ENCODE measurements around the gene CLIP2. TPM values are rescaled to one million over a fixed set of nuclear protein-coding genes. Genes with fewer than 3 reads are reported as not detected.

Gene CLIP2
- total RNA-seq (2021) (28.9 and 33.3 TPM in 2 replicates), Bru-seq, nascent RNA (percentile 55 among the genes with signal in this experiment), BruChase-seq, experiment 1, labeled RNA remaining after a 2-hour chase (percentile 55 among the genes with signal in this experiment), BruChase-seq, experiment 2, labeled RNA remaining after a 6-hour chase (percentile 68 among the genes with signal in this experiment)
- long read RNA-seq, full-length matches to known transcripts: 11 of 31 reads
- long read RNA-seq, partial matches to known transcripts: 8 of 31 reads
- long read RNA-seq, other reads (novel, unspliced or antisense): 12 of 31 reads

DNA sequence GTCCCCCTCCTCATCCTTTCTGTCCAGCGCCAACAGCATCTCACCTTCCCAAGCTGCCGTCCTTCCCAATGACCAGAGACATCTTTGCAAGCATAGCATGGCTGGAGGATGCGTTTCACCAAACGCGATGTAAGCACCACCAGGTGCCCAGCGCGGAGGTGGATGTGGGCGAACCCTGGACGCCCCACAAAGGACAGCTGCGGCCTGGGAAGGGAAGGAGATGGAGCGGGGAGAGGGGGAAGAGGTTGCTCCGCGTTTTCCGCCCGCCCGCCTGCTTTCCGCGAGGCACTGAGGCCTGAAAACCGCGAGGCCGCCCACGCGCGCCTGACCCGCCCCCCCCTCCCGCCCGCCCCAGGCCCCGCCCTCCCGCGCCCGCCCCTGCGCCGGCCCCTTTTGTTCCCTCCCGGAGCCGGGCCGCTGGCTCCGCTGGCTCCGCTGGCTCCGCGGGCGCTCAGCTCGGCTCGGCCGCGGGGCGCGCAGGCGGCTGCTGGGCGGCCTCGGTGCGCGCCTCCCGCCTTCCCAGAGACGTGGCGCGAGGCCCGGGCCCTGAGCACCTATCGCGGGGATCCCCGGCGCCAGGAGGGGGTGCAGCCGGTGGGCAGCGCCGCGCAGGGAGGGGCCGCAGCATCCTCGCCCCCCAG, at the start of gene CLIP2:
Gene CLIP2, plus strand, starts transcription at position 390 of the 641 bp plus-strand sequence. CDS start 28,140 bp downstream, outside the sequence.
- peak; percentile 89 for DNase-seq (ENCODE audit: low spot score)
- BruUV-seq (replicated peaks): no TSS peak
- H3K4me3 ChIP-seq (ENCODE audit: low read depth, low read length, poor library complexity, severe bottlenecking): peak within 1 kb of the TSS; percentile 94
- TF ChIP-seq, protein P1, sequence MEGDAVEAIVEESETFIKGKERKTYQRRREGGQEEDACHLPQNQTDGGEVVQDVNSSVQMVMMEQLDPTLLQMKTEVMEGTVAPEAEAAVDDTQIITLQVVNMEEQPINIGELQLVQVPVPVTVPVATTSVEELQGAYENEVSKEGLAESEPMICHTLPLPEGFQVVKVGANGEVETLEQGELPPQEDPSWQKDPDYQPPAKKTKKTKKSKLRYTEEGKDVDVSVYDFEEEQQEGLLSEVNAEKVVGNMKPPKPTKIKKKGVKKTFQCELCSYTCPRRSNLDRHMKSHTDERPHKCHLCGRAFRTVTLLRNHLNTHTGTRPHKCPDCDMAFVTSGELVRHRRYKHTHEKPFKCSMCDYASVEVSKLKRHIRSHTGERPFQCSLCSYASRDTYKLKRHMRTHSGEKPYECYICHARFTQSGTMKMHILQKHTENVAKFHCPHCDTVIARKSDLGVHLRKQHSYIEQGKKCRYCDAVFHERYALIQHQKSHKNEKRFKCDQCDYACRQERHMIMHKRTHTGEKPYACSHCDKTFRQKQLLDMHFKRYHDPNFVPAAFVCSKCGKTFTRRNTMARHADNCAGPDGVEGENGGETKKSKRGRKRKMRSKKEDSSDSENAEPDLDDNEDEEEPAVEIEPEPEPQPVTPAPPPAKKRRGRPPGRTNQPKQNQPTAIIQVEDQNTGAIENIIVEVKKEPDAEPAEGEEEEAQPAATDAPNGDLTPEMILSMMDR (conservative IDR thresholded peaks at IDR 0.05; ENCODE audit: low read depth, low read length): no peak
- no peaks in the 10 kb centered on the region for H3K9me3 ChIP-seq (ENCODE audit: low read depth, low read length, poor library complexity, severe bottlenecking)
- no peaks in the 10 kb centered on the region for H3K36me3 ChIP-seq (ENCODE audit: insufficient read depth, low read length, poor library complexity, severe bottlenecking)
- H3K27me3 ChIP-seq (replicated peaks; ENCODE audit: insufficient read depth, low read depth, low read length, poor library complexity): no peaks in the 10 kb centered on the region
- ChIA-PET POLR2A (ENCODE audit: low non-redundant PET) (interaction anchor here (0.7 kb wide), 1 partner anchor 46 kb away, joined by 4 read pairs; no protein-coding TSS in a partner anchor), CTCF (interaction anchor here (0.6 kb wide), 1 partner anchor 13 kb away, joined by 3 read pairs; no protein-coding TSS in a partner anchor)
- peaks cover 36% of the 10 kb centered on the region for H3K4me1 ChIP-seq (ENCODE audit: insufficient read depth, low read length, poor library complexity, severe bottlenecking)
- intact Hi-C loops (cut with micrococcal nuclease; ENCODE audit: unreplicated experiment): loop anchor here (1.0 kb wide), 1 partner anchor 19 kb away; no protein-coding TSS in a partner anchor
- H3K27ac ChIP-seq (ENCODE audit: low read depth, low read length, poor library complexity, severe bottlenecking): peak within 1 kb of the TSS; percentile 70

DNA sequence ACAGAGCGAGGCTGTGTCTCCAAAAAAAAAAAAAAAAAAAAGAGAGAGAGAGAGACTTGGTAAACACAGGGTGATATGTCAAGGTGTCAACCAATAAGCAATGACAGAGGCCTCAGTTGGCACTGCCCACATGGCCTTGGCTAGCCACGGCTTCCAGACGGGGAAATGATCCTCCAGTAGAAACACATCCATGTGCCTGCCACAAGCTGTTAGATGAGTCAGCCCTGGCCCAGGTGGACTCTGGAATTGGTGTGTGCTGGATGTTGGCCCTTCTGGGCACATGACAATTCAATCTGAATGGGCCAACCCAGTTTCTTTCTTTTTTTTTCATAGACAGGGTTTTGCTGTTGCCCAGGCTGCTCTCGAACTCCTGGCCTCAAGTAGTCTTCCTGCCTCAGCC, 48.7 kb upstream of the CLIP2 start:
- BruUV-seq (replicated peaks): no TSS peak
- Histone ChIP-seq H3K27me3 (replicated peaks; ENCODE audit: insufficient read depth, low read depth, low read length, poor library complexity) (no peaks in the 10 kb centered on the region), H3K27ac (ENCODE audit: low read depth, low read length, poor library complexity, severe bottlenecking) (no peak overlapping the region), H3K36me3 (ENCODE audit: insufficient read depth, low read length, poor library complexity, severe bottlenecking) (peaks cover 96% of the 10 kb centered on the region), H3K4me3 (ENCODE audit: low read depth, low read length, poor library complexity, severe bottlenecking) (no peak overlapping the region), H3K4me1 (ENCODE audit: insufficient read depth, low read length, poor library complexity, severe bottlenecking) (no peaks in the 10 kb centered on the region), H3K9me3 (ENCODE audit: low read depth, low read length, poor library complexity, severe bottlenecking) (no peaks in the 10 kb centered on the region)
- ChIA-PET CTCF (interaction anchor here (0.7 kb wide), 1 partner anchor 198 kb away, joined by 3 read pairs; no protein-coding TSS in a partner anchor), POLR2A (ENCODE audit: low non-redundant PET) (no interaction called here)
- TF ChIP-seq, protein P1 (conservative IDR thresholded peaks at IDR 0.05; ENCODE audit: low read depth, low read length): no peak
- TF ChIP-seq EZH2 (IDR thresholded peaks at IDR 0.05; ENCODE audit: borderline replicate concordance, low read depth, low read length, poor library complexity, severe bottlenecking): no peak
- intact Hi-C loops (cut with micrococcal nuclease; ENCODE audit: unreplicated experiment): no loop called here
- no peak for DNase-seq (ENCODE audit: low spot score)

DNA sequence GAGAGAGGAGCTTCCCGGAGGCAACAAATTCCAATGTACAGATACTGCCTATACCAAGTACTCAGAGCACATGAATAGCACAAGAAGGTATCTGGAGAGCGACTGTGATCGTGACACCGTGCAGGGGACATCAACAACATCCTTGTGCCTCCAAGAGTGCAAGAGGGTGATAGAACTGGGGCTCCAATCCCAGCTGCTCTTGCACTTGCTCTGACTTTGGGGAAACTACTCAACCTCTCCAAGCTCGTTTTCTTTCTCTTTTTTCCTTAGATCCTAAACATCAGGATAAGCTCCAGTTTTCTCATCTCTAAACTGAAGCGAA, 47.1 kb upstream of the CLIP2 start:
- H3K27ac ChIP-seq (ENCODE audit: low read depth, low read length, poor library complexity, severe bottlenecking): no peak overlapping the region
- TF ChIP-seq, protein P1 (conservative IDR thresholded peaks at IDR 0.05; ENCODE audit: low read depth, low read length): no peak
- TF ChIP-seq EZH2 (IDR thresholded peaks at IDR 0.05; ENCODE audit: borderline replicate concordance, low read depth, low read length, poor library complexity, severe bottlenecking): no peak
- H3K4me3 ChIP-seq (ENCODE audit: low read depth, low read length, poor library complexity, severe bottlenecking): no peak overlapping the region
- no peaks in the 10 kb centered on the region for H3K9me3 ChIP-seq (ENCODE audit: low read depth, low read length, poor library complexity, severe bottlenecking)
- no peak for DNase-seq (ENCODE audit: low spot score)
- ChIA-PET POLR2A (ENCODE audit: low non-redundant PET) (no interaction called here), CTCF (no interaction called here)
- peaks cover 90% of the 10 kb centered on the region for H3K36me3 ChIP-seq (ENCODE audit: insufficient read depth, low read length, poor library complexity, severe bottlenecking)
- intact Hi-C loops (cut with micrococcal nuclease; ENCODE audit: unreplicated experiment): no loop called here
- H3K4me1 ChIP-seq (ENCODE audit: insufficient read depth, low read length, poor library complexity, severe bottlenecking): no peaks in the 10 kb centered on the region
- no TSS peak for BruUV-seq (replicated peaks)
- H3K27me3 ChIP-seq (replicated peaks; ENCODE audit: insufficient read depth, low read depth, low read length, poor library complexity): no peaks in the 10 kb centered on the region

Data from A673 (cell line).